GM23338 (cell line): ENCODE measurements around the gene FAM83C. TPM values are rescaled to one million over a fixed set of nuclear protein-coding genes. Genes with fewer than 3 reads are reported as not detected.

Source experiments
- ATAC-seq: fragments of 200-7000 bp; cut with Tn5 transposase; 3 replicates; pipeline ENCODE4 v1.9.1; 2020
- DNase-seq: peaks from one replicate; pipeline ENCODE4 v3.0.0-alpha.2; 2015; ENCODE audit warnings: low spot score
- H2AFZ ChIP-seq: fragments of 200-600 bp; sonication (generic); 2 replicates; pipeline ENCODE4 v1.8.0; 2016; ENCODE audit warnings: antibody characterized with exemption, mild to moderate bottlenecking, moderate library complexity
- H3F3A ChIP-seq: fragments of 200-600 bp; sonication (generic); replicated peaks from 2 replicates; pipeline ENCODE4 v1.8.0; 2017; ENCODE audit warnings: antibody characterized with exemption, mixed run types, low read depth
- H3K27ac ChIP-seq: fragments of 200-600 bp; sonication (generic); 2 replicates; pipeline ENCODE4 v1.6.1; 2016; ENCODE audit warnings: low read depth
- H3K27me3 ChIP-seq: fragments of 200-600 bp; sonication (generic); 2 replicates; pipeline ENCODE4 v1.8.0; 2016; ENCODE audit warnings: mild to moderate bottlenecking, mixed run types, moderate library complexity; ENCODE audit not compliant: insufficient read depth
- H3K36me3 ChIP-seq: fragments of 200-600 bp; sonication (generic); 2 replicates; pipeline ENCODE4 v1.8.0; 2016; ENCODE audit warnings: mild to moderate bottlenecking; ENCODE audit not compliant: insufficient read depth
- H3K4me1 ChIP-seq: fragments of 200-600 bp; sonication (generic); 2 replicates; pipeline ENCODE4 v1.8.0; 2016; ENCODE audit warnings: mild to moderate bottlenecking, moderate library complexity; ENCODE audit not compliant: insufficient read depth
- H3K4me2 ChIP-seq: fragments of 200-600 bp; sonication (generic); 2 replicates; pipeline ENCODE4 v1.7.1; 2017; ENCODE audit warnings: mixed run types
- H3K4me3 ChIP-seq: fragments of 200-600 bp; sonication (generic); 2 replicates; pipeline ENCODE4 v1.6.1; 2016; ENCODE audit warnings: mixed run types
- H3K79me2 ChIP-seq: fragments of 200-600 bp; sonication (generic); replicated peaks from 2 replicates; pipeline ENCODE4 v1.8.0; 2017; ENCODE audit warnings: mild to moderate bottlenecking; ENCODE audit not compliant: insufficient read depth
- H3K9me2 ChIP-seq: fragments of 200-600 bp; sonication (generic); 2 replicates; pipeline ENCODE4 v1.8.0; 2017; ENCODE audit not compliant: insufficient read depth
- H4K20me1 ChIP-seq: fragments of 200-600 bp; sonication (generic); replicated peaks from 2 replicates; pipeline ENCODE4 v1.8.0; 2017; ENCODE audit warnings: mild to moderate bottlenecking; ENCODE audit not compliant: insufficient read depth
- H3K27ac Mint-ChIP-seq: 2 replicates; pipeline ENCODE4 v1.8.0; 2020; ENCODE audit warnings: inconsistent platforms, mild to moderate bottlenecking, moderate library complexity, mixed read lengths
- H3K27me3 Mint-ChIP-seq: 3 replicates; pipeline ENCODE4 v1.8.0; 2022; ENCODE audit warnings: low read depth, mild to moderate bottlenecking, moderate library complexity, mixed read lengths, inconsistent platforms; ENCODE audit not compliant: insufficient read depth, poor library complexity
- H3K36me3 Mint-ChIP-seq: 3 replicates; pipeline ENCODE4 v1.8.0; 2021; ENCODE audit warnings: low read depth, mild to moderate bottlenecking, inconsistent platforms, moderate library complexity, mixed read lengths
- H3K4me1 Mint-ChIP-seq: 3 replicates; pipeline ENCODE4 v1.8.0; 2020; ENCODE audit warnings: mild to moderate bottlenecking, inconsistent platforms, mixed read lengths
- H3K4me3 Mint-ChIP-seq: 3 replicates; pipeline ENCODE4 v1.8.0; 2021; ENCODE audit warnings: moderate library complexity, mild to moderate bottlenecking, inconsistent platforms, mixed read lengths
- H3K9me3 Mint-ChIP-seq: 3 replicates; pipeline ENCODE4 v1.8.0; 2020; ENCODE audit warnings: moderate library complexity, mild to moderate bottlenecking, inconsistent platforms, mixed read lengths
- CREB1 ChIP-seq: fragments of 250-450 bp; sonication (Bioruptor Pico); IDR thresholded peaks from 2 replicates; pipeline ENCODE4 v1.5.0; 2020; ENCODE audit warnings: low read depth, mild to moderate bottlenecking, moderate library complexity
- CTCF ChIP-seq, 2 experiments: fragments of 200-600 bp in 1 of 2; sonication (generic) in 1 of 2; conservative IDR thresholded peaks; 2 replicates each; pipeline versions ENCODE4 v1.5.1 to v1.6.1; 2016 to 2017; ENCODE audit warnings: antibody characterized with exemption in 2 of 2, low read depth in 2 of 2, mild to moderate bottlenecking in 2 of 2, moderate library complexity in 1 of 2
- ETS1 ChIP-seq: IDR thresholded peaks from 2 replicates; pipeline ENCODE4 v1.6.1; 2016; ENCODE audit warnings: antibody characterized with exemption
- EZH2 ChIP-seq: fragments of 200-600 bp; sonication (generic); IDR thresholded peaks from one replicate; pipeline ENCODE4 v1.8.0; 2017; ENCODE audit warnings: antibody characterized with exemption, mild to moderate bottlenecking, low read depth; ENCODE audit not compliant: unreplicated experiment
- EZH2phosphoT487 ChIP-seq: fragments of 200-600 bp; sonication (generic); IDR thresholded peaks from one replicate; pipeline ENCODE4 v1.8.1; 2018; ENCODE audit warnings: antibody characterized with exemption; ENCODE audit not compliant: unreplicated experiment
- JUNB ChIP-seq: IDR thresholded peaks from one replicate; pipeline ENCODE4 v1.6.1; 2016; ENCODE audit warnings: antibody characterized with exemption; ENCODE audit not compliant: unreplicated experiment
- NANOG ChIP-seq: IDR thresholded peaks from 2 replicates; pipeline ENCODE4 v1.6.1; 2016; ENCODE audit warnings: antibody characterized with exemption, borderline replicate concordance
- REST ChIP-seq: IDR thresholded peaks from one replicate; pipeline ENCODE4 v1.6.1; 2018; ENCODE audit warnings: antibody characterized with exemption; ENCODE audit not compliant: unreplicated experiment
- STAT1 ChIP-seq: IDR thresholded peaks from one replicate; pipeline ENCODE4 v1.6.1; 2016; ENCODE audit warnings: antibody characterized with exemption; ENCODE audit not compliant: unreplicated experiment
- ZNF331 ChIP-seq: fragments of 250-450 bp; sonication (Bioruptor Pico); IDR thresholded peaks from 2 replicates; pipeline ENCODE4 v1.5.0; 2020; ENCODE audit warnings: low read depth, mild to moderate bottlenecking, moderate library complexity
- polyA plus RNA-seq: library from polyadenylated mRNA; unstranded; fragments of >200 nt; fragmentation: Nextera tagmentation; extraction: Ambion mirVana; gene quantifications from 2 replicates; pipeline ENCODE4 v1.2.1, GENCODE V29; 2016
- total RNA-seq: library from RNA; depleted of rRNA; stranded (reverse); fragments of >200 nt; shearing (Covaris generic); gene quantifications from 2 replicates; pipeline ENCODE4 v1.2.3, GENCODE V29; 2014

FAM83C gene
- total and polyA plus RNA-seq, 2 experiments from 2014 or later: 0.10 TPM; not detected in 1

- Mint-ChIP-seq H3K27me3 (no peaks in the 10 kb centered on the region), H3K4me3 (no peak overlapping the region), H3K9me3 (no peaks in the 10 kb centered on the region), H3K36me3 (no peaks in the 10 kb centered on the region), H3K4me1 (peaks cover 9% of the 10 kb centered on the region), H3K27ac (no peak overlapping the region)
- H3K4me2 ChIP-seq: no peak overlapping the region
- H3K9me2 ChIP-seq: no peaks in the 10 kb centered on the region
- no peaks in the 10 kb centered on the region for H3K36me3 ChIP-seq
- H3K27me3 ChIP-seq: no peaks in the 10 kb centered on the region
- no peak overlapping the region for H3K4me3 ChIP-seq
- H3K4me1 ChIP-seq: no peaks in the 10 kb centered on the region
- no peak overlapping the region for H2AFZ ChIP-seq
- H3F3A ChIP-seq: no peaks in the 10 kb centered on the region
- DNase-seq (no peak), ATAC-seq (no peak)
- no peaks in the 10 kb centered on the region for H3K79me2 ChIP-seq
- H3K27ac ChIP-seq: no peak overlapping the region
- TF ChIP-seq CREB1 (CRISPR knock-in tag) (no peak), EZH2phosphoT487 (no peak), JUNB (no peak), EZH2 (no peak), ETS1 (no peak), ZNF331 (CRISPR knock-in tag) (no peak), STAT1 (no peak), NANOG (no peak), REST (no peak), CTCF (conservative IDR thresholded peaks at IDR 0.05; ENCODE audit: low read depth in 2 of 2) (no peak)
- peaks cover 7% of the 10 kb centered on the region; the same call in 1 of the 2 replicates for H4K20me1 ChIP-seq
These were observed 34.5 kb upstream of the FAM83C start for GRCh38 chr20:35326740-35327073.
